ENCODE data around the gene EDA2R. TPM values are rescaled to one million over a fixed set of nuclear protein-coding genes. Genes with fewer than 3 reads are reported as not detected.

The EDA2R gene
- total RNA-seq (ENCODE audit: low replicate concordance) = 13.2 and 13.3 TPM in 2 replicates
- long read RNA-seq, partial matches to known transcripts = 3 of 28 reads
- long read RNA-seq, other reads (novel, unspliced or antisense) = 19 of 28 reads

- Mint-ChIP-seq H3K9me3 (no peaks in the 10 kb centered on the region), H3K36me3 (no peaks in the 10 kb centered on the region), H3K27me3 (no peaks in the 10 kb centered on the region), H3K27ac (peak within 1 kb of the TSS; percentile 89), H3K4me1 (ENCODE audit: unreplicated experiment) (peaks cover 16% of the 10 kb centered on the region), H3K4me3 (peak within 1 kb of the TSS; percentile 91)
- no peak for TF ChIP-seq CTCF (conservative IDR thresholded peaks at IDR 0.05)
- no peak for DNase-seq (ENCODE audit: extremely low spot score, unreplicated experiment)
These were observed at the start of gene EDA2R for GRCh38 chrX:66638591-66639500. Gene EDA2R, minus strand, starts transcription at chrX:66639078. Its CDS starts 23,058 bp downstream, at chrX:66616020.

GRCh38 chrX:66684196-66684595, 45.3 kb upstream of the EDA2R start:
- no peaks in the 10 kb centered on the region for H3K27me3 Mint-ChIP-seq
- no peak overlapping the region for H3K27ac Mint-ChIP-seq
- no peak for DNase-seq (ENCODE audit: extremely low spot score, unreplicated experiment)
- H3K4me3 Mint-ChIP-seq = no peak overlapping the region
- TF ChIP-seq CTCF (conservative IDR thresholded peaks at IDR 0.05) = no peak
- no peaks in the 10 kb centered on the region for H3K36me3 Mint-ChIP-seq
- no peaks in the 10 kb centered on the region for H3K4me1 Mint-ChIP-seq (ENCODE audit: unreplicated experiment)
- no peaks in the 10 kb centered on the region for H3K9me3 Mint-ChIP-seq

- DNase-seq (ENCODE audit: extremely low spot score, unreplicated experiment) = no peak
- H3K36me3 Mint-ChIP-seq = no peaks in the 10 kb centered on the region
- H3K27ac Mint-ChIP-seq = no peak overlapping the region
- no peak for TF ChIP-seq CTCF (conservative IDR thresholded peaks at IDR 0.05)
- no peaks in the 10 kb centered on the region for H3K27me3 Mint-ChIP-seq
- H3K4me3 Mint-ChIP-seq = no peak overlapping the region
- H3K4me1 Mint-ChIP-seq (ENCODE audit: unreplicated experiment) = no peaks in the 10 kb centered on the region
- H3K9me3 Mint-ChIP-seq = no peaks in the 10 kb centered on the region
These were observed 41.6 kb upstream of the EDA2R start for GRCh38 chrX:66680451-66680850.

GRCh38 chrX:66677430-66677829, 38.6 kb upstream of the EDA2R start:
- Mint-ChIP-seq H3K4me1 (ENCODE audit: unreplicated experiment) (no peaks in the 10 kb centered on the region), H3K27me3 (no peaks in the 10 kb centered on the region), H3K36me3 (no peaks in the 10 kb centered on the region), H3K9me3 (no peaks in the 10 kb centered on the region), H3K27ac (no peak overlapping the region), H3K4me3 (no peak overlapping the region)
- DNase-seq (ENCODE audit: extremely low spot score, unreplicated experiment) = no peak
- no peak for TF ChIP-seq CTCF (conservative IDR thresholded peaks at IDR 0.05)

- H3K27me3 Mint-ChIP-seq = no peaks in the 10 kb centered on the region
- H3K4me1 Mint-ChIP-seq (ENCODE audit: unreplicated experiment) = no peaks in the 10 kb centered on the region
- no peak overlapping the region for H3K27ac Mint-ChIP-seq
- no peak for TF ChIP-seq CTCF (conservative IDR thresholded peaks at IDR 0.05)
- no peak for DNase-seq (ENCODE audit: extremely low spot score, unreplicated experiment)
- H3K4me3 Mint-ChIP-seq = no peak overlapping the region
- H3K9me3 Mint-ChIP-seq = no peaks in the 10 kb centered on the region
- no peaks in the 10 kb centered on the region for H3K36me3 Mint-ChIP-seq
These were observed 38.1 kb upstream of the EDA2R start for GRCh38 chrX:66676990-66677389.
